Gastroesophageal sphincter (tissue), 3 donors: ENCODE data around the gene USF3.

ENCODE experiments used
- POLR2A ChIP-seq, 2 donors: fragments of 450-650 bp; IDR thresholded peaks; one replicate each; pipeline ENCODE4 v1.6.1; 2017; ENCODE audit warnings: antibody characterized with exemption in 2 of 2, mild to moderate bottlenecking in 2 of 2, moderate library complexity in 1 of 2
- TF ChIP-seq, protein P1 (sequence below), 4 experiments: fragments of 200-600 bp in 2 of 4; fragments of 450-650 bp in 2 of 4; sonication (generic) in 1 of 4; IDR thresholded peaks; one replicate each; pipeline ENCODE4 v1.5.1; 2017 to 2019; ENCODE audit warnings: antibody characterized with exemption in 4 of 4, mild to moderate bottlenecking in 2 of 4, moderate library complexity in 2 of 4

DNA sequence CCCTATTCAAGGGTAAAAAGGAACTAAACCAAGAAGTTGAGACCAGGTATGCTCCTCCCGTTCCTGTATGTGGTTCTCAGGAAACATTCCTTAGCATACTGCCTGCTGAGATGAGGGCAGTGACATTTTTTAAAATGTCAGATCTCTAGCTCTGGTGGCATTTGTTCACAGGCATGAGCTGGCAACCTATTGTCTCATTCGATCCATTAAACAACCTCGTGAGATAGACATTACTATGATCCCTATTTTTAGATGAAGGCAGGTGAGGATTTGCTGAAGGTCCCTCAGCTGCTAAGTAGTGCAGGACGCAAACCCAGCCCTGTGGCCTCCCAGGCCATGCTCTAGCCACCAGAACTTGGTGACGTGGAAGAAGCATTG, 89.2 kb downstream of the USF3 start:
- TF ChIP-seq, protein P1, sequence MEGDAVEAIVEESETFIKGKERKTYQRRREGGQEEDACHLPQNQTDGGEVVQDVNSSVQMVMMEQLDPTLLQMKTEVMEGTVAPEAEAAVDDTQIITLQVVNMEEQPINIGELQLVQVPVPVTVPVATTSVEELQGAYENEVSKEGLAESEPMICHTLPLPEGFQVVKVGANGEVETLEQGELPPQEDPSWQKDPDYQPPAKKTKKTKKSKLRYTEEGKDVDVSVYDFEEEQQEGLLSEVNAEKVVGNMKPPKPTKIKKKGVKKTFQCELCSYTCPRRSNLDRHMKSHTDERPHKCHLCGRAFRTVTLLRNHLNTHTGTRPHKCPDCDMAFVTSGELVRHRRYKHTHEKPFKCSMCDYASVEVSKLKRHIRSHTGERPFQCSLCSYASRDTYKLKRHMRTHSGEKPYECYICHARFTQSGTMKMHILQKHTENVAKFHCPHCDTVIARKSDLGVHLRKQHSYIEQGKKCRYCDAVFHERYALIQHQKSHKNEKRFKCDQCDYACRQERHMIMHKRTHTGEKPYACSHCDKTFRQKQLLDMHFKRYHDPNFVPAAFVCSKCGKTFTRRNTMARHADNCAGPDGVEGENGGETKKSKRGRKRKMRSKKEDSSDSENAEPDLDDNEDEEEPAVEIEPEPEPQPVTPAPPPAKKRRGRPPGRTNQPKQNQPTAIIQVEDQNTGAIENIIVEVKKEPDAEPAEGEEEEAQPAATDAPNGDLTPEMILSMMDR (IDR thresholded peaks at IDR 0.05), result no peak
- TF ChIP-seq POLR2A (IDR thresholded peaks at IDR 0.05), result no peak
